Left colon (tissue), 2 donors: ENCODE results near the gene EVL. TPM values are rescaled to one million over a fixed set of nuclear protein-coding genes. Genes with fewer than 3 reads are reported as not detected.
"Not testable (repeated sequence)": the region's sequence is repeated elsewhere in the genome, so short reads cannot be mapped to it uniquely, and the experiment has no call there.

Experiments
- ATAC-seq: fragments of 200-7000 bp; cut with Tn5 transposase; one replicate; pipeline ENCODE4 v1.9.1; 2020; ENCODE audit warnings: mild to moderate bottlenecking, moderate library complexity
- DNase-seq, 2 donors: peaks; one replicate each; pipeline ENCODE4 v3.0.0-alpha.2; 2020
- intact Hi-C, 2 donors: fragments of 100-400 bp; cut with DNase I in 1 of 2; cut with micrococcal nuclease in 1 of 2; formaldehyde crosslinking; loops; one replicate each; pipeline versions ENCODE4 v1.11.2 to v1.14.0; 2022; cut with DNase I, micrococcal nuclease
- microRNA-seq, 2 donors: library from miRNA; unstranded; fragments of <30 nt; microRNA quantifications; one replicate each; pipeline versions ENCODE4 v1.1.0 to v1.2.0, GENCODE V29; 2020
- total RNA-seq, 2 donors: library from RNA; stranded (reverse); fragmentation: NEBNext Ultra II Directional; extraction: Animal tissue kit (Norgen Biotek cat#: 25700); gene quantifications; one replicate each; pipeline ENCODE4 v1.2.1, GENCODE V29; 2021
- donor health status: DM: no; HTN: no; CAD: no.
- donor health status: DM: yes; HTN: yes; CAD: no.

The EVL gene
- total RNA-seq, 2 donors from 2014 or later, result 9.7 to 25.0 TPM

- no peak for ATAC-seq
- intact Hi-C loops, result no loop called here
- no peak for DNase-seq
Observed at GRCh38 chr14:100170880-100171279, 105.7 kb downstream of the EVL start.

GRCh38 chr14:100172811-100173210, 107.6 kb downstream of the EVL start:
- no peak for DNase-seq
- no peak for ATAC-seq
- intact Hi-C loops, result no loop called here

DNA sequence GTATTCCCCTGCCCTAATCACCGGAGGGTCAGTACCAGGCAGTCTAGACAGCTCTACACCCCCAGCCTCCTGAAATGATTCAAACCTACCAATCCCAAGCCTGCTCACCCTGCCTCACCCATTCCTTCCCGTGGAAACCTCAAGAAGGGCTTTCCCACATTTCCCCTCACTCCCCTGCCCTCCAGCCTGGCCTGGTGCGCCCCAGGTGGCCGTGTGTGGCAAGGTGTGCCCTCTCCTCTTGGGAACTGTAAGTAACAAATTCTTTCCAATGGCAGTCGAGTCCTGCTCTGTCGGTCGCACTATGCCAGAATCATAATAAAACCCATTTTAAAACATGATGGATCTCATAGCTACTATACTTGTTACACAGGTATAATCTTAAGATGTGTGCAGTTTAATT, 108.1 kb downstream of the EVL start:
- intact Hi-C loops, result no loop called here
- ATAC-seq, result no peak
- DNase-seq, result no peak

- ATAC-seq (no peak), DNase-seq (no peak)
- intact Hi-C loops, result no loop called here
Observed at GRCh38 chr14:100176811-100177327, 111.6 kb downstream of the EVL start.

DNA sequence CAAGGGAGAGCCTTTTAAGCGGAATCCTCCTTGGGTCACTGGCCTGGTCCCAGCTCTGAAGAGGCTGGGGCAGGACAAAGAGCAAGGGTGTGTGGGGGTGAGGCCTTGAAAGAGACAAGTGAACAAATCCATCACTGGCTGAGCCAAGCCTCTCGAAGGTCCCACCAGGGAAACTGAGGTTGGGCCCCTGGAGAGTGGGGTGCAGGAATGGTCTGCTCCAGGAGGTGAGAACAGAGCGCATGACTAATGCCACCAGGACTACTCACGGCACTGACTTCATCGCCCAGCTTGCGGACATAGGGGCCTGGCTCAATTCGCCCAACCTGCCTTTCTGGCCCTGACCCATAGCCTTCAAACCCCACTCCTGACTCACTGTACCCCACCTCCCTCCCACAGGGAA, 113.5 kb downstream of the EVL start:
- no peak for ATAC-seq
- no peak for DNase-seq
- intact Hi-C loops, result no loop called here

GRCh38 chr14:100180671-100181070, 115.4 kb downstream of the EVL start:
- ATAC-seq, DNase-seq, intact Hi-C loops: not testable (repeated sequence)

- intact Hi-C loops, DNase-seq, ATAC-seq: not testable (repeated sequence)
Observed at GRCh38 chr14:100181876-100182551, 116.8 kb downstream of the EVL start.

DNA sequence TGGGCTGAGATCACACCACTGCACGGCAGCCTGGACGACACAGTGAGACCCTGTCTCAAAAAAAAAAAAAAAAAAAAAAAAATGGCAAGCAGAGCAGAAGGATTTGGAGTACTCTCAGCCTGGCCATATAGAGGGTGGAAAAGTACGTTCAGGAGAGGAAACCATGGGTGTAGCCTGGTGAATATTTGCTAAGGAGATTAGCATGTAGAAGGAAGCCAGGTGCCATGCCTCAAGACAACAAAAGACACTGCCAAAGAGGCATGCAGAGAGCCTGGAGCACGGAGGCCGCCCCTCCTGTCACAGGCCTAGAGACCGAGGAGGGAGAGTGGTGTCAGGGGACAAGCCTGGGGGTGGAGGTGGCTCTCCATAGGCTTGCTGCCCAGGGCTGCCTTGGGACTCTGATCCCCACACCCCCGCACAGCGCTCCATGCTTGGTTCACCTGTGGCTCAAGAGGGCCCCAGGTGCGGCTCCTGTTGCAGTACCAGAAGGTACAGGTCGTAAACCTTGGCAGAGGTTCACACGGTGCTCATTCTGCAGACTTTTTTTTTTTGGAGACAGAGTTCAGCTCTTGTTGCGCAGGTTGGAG, 122.1 kb downstream of the EVL start:
- DNase-seq, result peak; percentile 60 to 61
- intact Hi-C loops, result no loop called here
- peak; percentile 84 for ATAC-seq

- intact Hi-C loops, result no loop called here
- ATAC-seq, result peak; percentile 12
- no peak for DNase-seq
Observed at GRCh38 chr14:100188392-100189030, 123.3 kb downstream of the EVL start.

GRCh38 chr14:100190126-100190525, 124.9 kb downstream of the EVL start:
- intact Hi-C loops, result loop anchor here in 1 of 2 donors (5.0 kb wide), 1 partner anchor 203 kb away; no protein-coding TSS in a partner anchor
- ATAC-seq (no peak), DNase-seq (no peak)

DNA sequence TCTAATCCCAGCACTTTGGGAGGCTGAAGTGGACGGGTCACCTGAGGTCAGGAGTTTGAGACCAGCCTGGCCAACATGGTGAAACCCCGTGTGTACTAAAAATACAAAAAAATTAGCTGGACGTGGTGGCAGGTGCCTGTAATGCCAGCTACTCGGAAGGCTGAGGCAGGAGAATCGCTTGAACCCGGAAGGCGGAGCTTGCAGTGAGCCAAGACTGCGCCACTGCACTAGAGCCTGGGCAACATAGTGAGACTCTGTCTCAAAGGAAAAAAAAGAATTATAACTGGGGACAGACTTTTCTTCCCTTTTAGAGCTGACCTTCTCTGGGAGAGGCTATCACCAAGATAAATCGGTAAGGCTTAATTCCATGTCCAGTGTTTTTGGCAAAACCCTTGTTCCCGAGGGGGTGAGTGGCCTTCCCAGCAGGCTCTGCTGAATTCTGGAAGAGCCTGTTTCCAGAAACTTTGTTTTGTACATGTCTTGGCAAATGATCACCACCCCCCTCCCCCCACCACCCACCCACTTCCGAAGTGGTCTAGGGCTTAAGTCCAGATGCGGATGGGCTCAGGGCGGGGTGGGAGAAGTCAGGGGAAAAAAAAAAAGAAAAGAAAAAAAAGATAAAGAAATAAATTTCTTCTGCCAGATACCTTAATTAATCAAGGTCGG, 126.5 kb downstream of the EVL start:
- intact Hi-C loops, result loop anchor here in 1 of 2 donors (5.0 kb wide), 1 partner anchor 204 kb away; no protein-coding TSS in a partner anchor
- ATAC-seq, result no peak
- no peak for DNase-seq

DNA sequence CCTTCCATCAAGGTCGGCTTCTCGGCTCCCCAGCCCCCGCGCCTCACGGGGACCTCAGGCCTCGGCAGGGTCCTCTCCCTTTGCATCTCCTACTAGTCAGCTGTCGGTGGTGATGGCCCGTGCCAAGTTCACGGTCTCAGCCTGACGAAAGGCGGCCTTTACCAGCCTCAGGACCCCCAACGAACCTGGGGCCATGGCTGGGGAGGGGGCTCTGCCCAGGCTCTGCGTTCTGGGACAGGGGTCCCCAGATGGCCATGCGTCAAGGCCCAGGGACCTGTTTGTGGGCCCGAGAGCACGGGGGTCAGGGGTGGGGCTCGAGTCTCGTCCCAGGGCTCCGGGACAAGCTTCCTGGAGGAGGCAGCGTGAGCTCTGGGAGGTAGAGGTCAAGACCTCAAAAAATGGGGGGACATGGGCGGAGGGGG, 127.0 kb downstream of the EVL start:
- ATAC-seq, result no peak
- intact Hi-C loops, result loop anchor here in 1 of 2 donors (5.0 kb wide), 1 partner anchor 205 kb away; no protein-coding TSS in a partner anchor
- peak; percentile 32 to 36 for DNase-seq

GRCh38 chr14:100192672-100193416, 127.6 kb downstream of the EVL start:
- ATAC-seq (peak; percentile 98), DNase-seq (peak; percentile 99)
- intact Hi-C loops, result loop anchor here in 1 of 2 donors (5.0 kb wide), 1 partner anchor 206 kb away; no protein-coding TSS in a partner anchor

Small RNA genes within 50 kb of the gene (microRNA-seq; reads per million reads assigned to microRNA genes)
- 84.8 to 156 reads per million in 2 donors for gene MIR151B
- gene MIR342, result 1,134 to 1,566 reads per million in 2 donors

Other genes with a start within 250 kb of the EVL start
- 10 to 100 TPM; 25.0 to 36.9 TPM for gene DEGS2, start 94.2 kb downstream of the EVL start, total RNA-seq
- gene YY1, start 173.7 kb downstream of the EVL start, total RNA-seq, result 10 to 100 TPM; 57.4 to 70.1 TPM
- gene SLC25A29, start 241.0 kb downstream of the EVL start, total RNA-seq, result 10 to 100 TPM; 21.9 to 27.8 TPM